Measurements from ENCODE around the gene KRT3.

DNA sequence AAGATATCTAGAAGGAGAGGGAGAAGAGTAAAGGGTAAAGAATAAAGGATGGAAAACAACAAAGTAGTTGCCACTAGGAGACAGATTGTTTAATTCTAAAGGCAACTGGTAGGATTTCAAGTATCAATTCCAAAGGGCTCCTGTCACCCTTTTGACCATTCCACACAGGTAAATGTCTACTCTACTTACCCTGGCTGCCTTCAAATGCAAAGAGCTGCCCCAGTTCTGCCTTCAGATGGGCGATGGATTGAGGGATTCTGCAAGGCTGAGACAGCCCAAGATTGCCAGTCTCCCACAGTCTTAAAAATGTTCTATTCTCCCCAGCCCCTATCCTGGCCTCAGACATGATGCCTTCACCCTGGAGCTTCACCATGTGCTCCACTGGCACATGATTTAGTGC, 30.2 kb downstream of the KRT3 start:
- TF ChIP-seq, protein P1, sequence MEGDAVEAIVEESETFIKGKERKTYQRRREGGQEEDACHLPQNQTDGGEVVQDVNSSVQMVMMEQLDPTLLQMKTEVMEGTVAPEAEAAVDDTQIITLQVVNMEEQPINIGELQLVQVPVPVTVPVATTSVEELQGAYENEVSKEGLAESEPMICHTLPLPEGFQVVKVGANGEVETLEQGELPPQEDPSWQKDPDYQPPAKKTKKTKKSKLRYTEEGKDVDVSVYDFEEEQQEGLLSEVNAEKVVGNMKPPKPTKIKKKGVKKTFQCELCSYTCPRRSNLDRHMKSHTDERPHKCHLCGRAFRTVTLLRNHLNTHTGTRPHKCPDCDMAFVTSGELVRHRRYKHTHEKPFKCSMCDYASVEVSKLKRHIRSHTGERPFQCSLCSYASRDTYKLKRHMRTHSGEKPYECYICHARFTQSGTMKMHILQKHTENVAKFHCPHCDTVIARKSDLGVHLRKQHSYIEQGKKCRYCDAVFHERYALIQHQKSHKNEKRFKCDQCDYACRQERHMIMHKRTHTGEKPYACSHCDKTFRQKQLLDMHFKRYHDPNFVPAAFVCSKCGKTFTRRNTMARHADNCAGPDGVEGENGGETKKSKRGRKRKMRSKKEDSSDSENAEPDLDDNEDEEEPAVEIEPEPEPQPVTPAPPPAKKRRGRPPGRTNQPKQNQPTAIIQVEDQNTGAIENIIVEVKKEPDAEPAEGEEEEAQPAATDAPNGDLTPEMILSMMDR (IDR thresholded peaks at IDR 0.05): no peak
- no peak for TF ChIP-seq EZH2 (IDR thresholded peaks at IDR 0.05; ENCODE audit: borderline replicate concordance, insufficient read depth, low read depth, low read length, poor library complexity, severe bottlenecking)
